Measurements from ENCODE around the gene FCER2. TPM values are rescaled to one million over a fixed set of nuclear protein-coding genes. Genes with fewer than 3 reads are reported as not detected.

The FCER2 gene
- polyA plus RNA-seq, 1 experiment = not detected

- TF ChIP-seq CTCF (IDR thresholded peaks at IDR 0.05; ENCODE audit: low read depth, low read length) = no peak
- CTCF ChIA-PET = no interaction called here
- H3K27ac ChIP-seq (ENCODE audit: low read depth, low read length) = no peak overlapping the region
- no peaks in the 10 kb centered on the region for H3K27me3 ChIP-seq (ENCODE audit: control insufficient read depth, insufficient read depth, low read length)
- H3K9me3 ChIP-seq (ENCODE audit: control insufficient read depth, insufficient read depth, low read length) = no peaks in the 10 kb centered on the region
- POLR2A ChIA-PET = no interaction called here
- H3K4me3 ChIP-seq (ENCODE audit: low read depth, low read length) = no peak overlapping the region
- no peak for DNase-seq (ENCODE audit: low read depth, low spot score)
Measured at GRCh38 chr19:7716762-7717161, 14.8 kb upstream of the FCER2 start.

- ChIA-PET CTCF (no interaction called here), POLR2A (no interaction called here)
- no peaks in the 10 kb centered on the region for H3K27me3 ChIP-seq (ENCODE audit: control insufficient read depth, insufficient read depth, low read length)
- DNase-seq (ENCODE audit: low read depth, low spot score) = no peak
- no peak overlapping the region for H3K4me3 ChIP-seq (ENCODE audit: low read depth, low read length)
- no peak overlapping the region for H3K27ac ChIP-seq (ENCODE audit: low read depth, low read length)
- TF ChIP-seq CTCF (IDR thresholded peaks at IDR 0.05; ENCODE audit: low read depth, low read length) = no peak
- no peaks in the 10 kb centered on the region for H3K9me3 ChIP-seq (ENCODE audit: control insufficient read depth, insufficient read depth, low read length)
Measured at GRCh38 chr19:7715671-7716070, 13.7 kb upstream of the FCER2 start.

- POLR2A ChIA-PET = no interaction called here
- Histone ChIP-seq H3K9me3 (ENCODE audit: control insufficient read depth, insufficient read depth, low read length) (no peaks in the 10 kb centered on the region), H3K27me3 (ENCODE audit: control insufficient read depth, insufficient read depth, low read length) (peaks cover 7% of the 10 kb centered on the region), H3K27ac (ENCODE audit: low read depth, low read length) (no peak overlapping the region), H3K4me3 (ENCODE audit: low read depth, low read length) (no peak overlapping the region)
- CTCF ChIA-PET = no interaction called here
- TF ChIP-seq CTCF (IDR thresholded peaks at IDR 0.05; ENCODE audit: low read depth, low read length) = no peak
- DNase-seq (ENCODE audit: low read depth, low spot score) = no peak
Measured at GRCh38 chr19:7710616-7711015, 8.7 kb upstream of the FCER2 start.

GRCh38 chr19:7709932-7710460 lies 8.1 kb upstream of the FCER2 start:
- ChIA-PET POLR2A (no interaction called here), CTCF (no interaction called here)
- Histone ChIP-seq H3K27ac (ENCODE audit: low read depth, low read length) (no peak overlapping the region), H3K9me3 (ENCODE audit: control insufficient read depth, insufficient read depth, low read length) (no peaks in the 10 kb centered on the region), H3K4me3 (ENCODE audit: low read depth, low read length) (no peak overlapping the region), H3K27me3 (ENCODE audit: control insufficient read depth, insufficient read depth, low read length) (peaks cover 7% of the 10 kb centered on the region)
- no peak for TF ChIP-seq CTCF (IDR thresholded peaks at IDR 0.05; ENCODE audit: low read depth, low read length)
- DNase-seq (ENCODE audit: low read depth, low spot score) = no peak

- Histone ChIP-seq H3K27me3 (ENCODE audit: control insufficient read depth, insufficient read depth, low read length) (peaks cover 7% of the 10 kb centered on the region), H3K4me3 (ENCODE audit: low read depth, low read length) (no peak overlapping the region), H3K9me3 (ENCODE audit: control insufficient read depth, insufficient read depth, low read length) (no peaks in the 10 kb centered on the region), H3K27ac (ENCODE audit: low read depth, low read length) (no peak overlapping the region)
- ChIA-PET CTCF (no interaction called here), POLR2A (no interaction called here)
- DNase-seq (ENCODE audit: low read depth, low spot score) = no peak
- no peak for TF ChIP-seq CTCF (IDR thresholded peaks at IDR 0.05; ENCODE audit: low read depth, low read length)
Measured at GRCh38 chr19:7706955-7707456, 5.1 kb upstream of the FCER2 start.
